Mesenchymal stem cell (in vitro differentiated cells and primary cell): ENCODE measurements around the gene LHFPL2.

Experiments
- DNase-seq: peaks from one replicate; pipeline ENCODE4 v3.0.0-alpha.2; 2013
- H2AFZ ChIP-seq: one replicate; pipeline ENCODE4 v1.6.1; 2013; ENCODE audit warnings: low read depth, mild to moderate bottlenecking, control low read depth, inconsistent platforms, low read length, moderate library complexity
- H2AK5ac ChIP-seq: 2 replicates; pipeline ENCODE4 v1.6.1; 2013; ENCODE audit warnings: low read length, moderate library complexity, mild to moderate bottlenecking, inconsistent platforms; ENCODE audit not compliant: severe bottlenecking
- H2BK120ac ChIP-seq: one replicate; pipeline ENCODE4 v1.6.1; 2013; ENCODE audit warnings: low read depth, mild to moderate bottlenecking, inconsistent platforms, low read length, moderate library complexity
- H2BK12ac ChIP-seq, 2 experiments: one replicate each; pipeline ENCODE4 v1.6.1; 2013; ENCODE audit warnings: inconsistent platforms in 2 of 2, low read length in 2 of 2, mild to moderate bottlenecking in 2 of 2, moderate library complexity in 2 of 2, control low read depth in 1 of 2
- H2BK15ac ChIP-seq: one replicate; pipeline ENCODE4 v1.6.1; 2013; ENCODE audit warnings: mild to moderate bottlenecking, low read depth, inconsistent platforms; ENCODE audit not compliant: poor library complexity, severe bottlenecking
- H2BK5ac ChIP-seq: 2 replicates; pipeline ENCODE4 v1.6.1; 2013; ENCODE audit warnings: low read depth, mild to moderate bottlenecking, low read length, control low read depth, inconsistent platforms; ENCODE audit not compliant: poor library complexity, severe bottlenecking
- H3K14ac ChIP-seq, 2 experiments: one replicate each; pipeline ENCODE4 v1.6.1; 2013; ENCODE audit warnings: inconsistent platforms in 2 of 2, low read length in 2 of 2, control low read depth in 1 of 2, mild to moderate bottlenecking in 1 of 2, moderate library complexity in 1 of 2
- H3K18ac ChIP-seq, 2 experiments: one replicate each; pipeline ENCODE4 v1.6.1; 2013; ENCODE audit warnings: inconsistent platforms in 2 of 2, low read length in 2 of 2, control low read depth in 1 of 2, low read depth in 1 of 2, mild to moderate bottlenecking in 1 of 2
- H3K23ac ChIP-seq, 2 experiments: one replicate each; pipeline ENCODE4 v1.6.1; 2013; ENCODE audit warnings: inconsistent platforms in 2 of 2, low read length in 2 of 2, mild to moderate bottlenecking in 2 of 2, moderate library complexity in 2 of 2, control low read depth in 1 of 2
- H3K27ac ChIP-seq: 2 replicates; pipeline ENCODE4 v1.5.1; 2013; ENCODE audit warnings: mild to moderate bottlenecking, moderate library complexity, low read length, control low read depth, inconsistent platforms; ENCODE audit not compliant: poor library complexity, severe bottlenecking
- H3K27me3 ChIP-seq, 2 experiments: 2 replicates each; pipeline versions ENCODE4 v1.6.1 to v1.7.0; 2013; ENCODE audit warnings: low read length in 2 of 2, mild to moderate bottlenecking in 2 of 2, moderate library complexity in 2 of 2, control low read depth in 1 of 2, inconsistent platforms in 1 of 2; ENCODE audit not compliant: control insufficient read depth in 1 of 2, insufficient read depth in 1 of 2
- H3K36me3 ChIP-seq, 2 experiments: 2 replicates each; pipeline versions ENCODE4 v1.6.1 to v1.7.0; 2013; ENCODE audit warnings: low read length in 2 of 2, control low read depth in 1 of 2, inconsistent platforms in 1 of 2, low read depth in 1 of 2, mild to moderate bottlenecking in 1 of 2; ENCODE audit not compliant: insufficient read depth in 2 of 2, control insufficient read depth in 1 of 2
- H3K4ac ChIP-seq, 2 experiments: one replicate each; pipeline ENCODE4 v1.6.1; 2013; ENCODE audit warnings: inconsistent platforms in 2 of 2, low read length in 2 of 2, mild to moderate bottlenecking in 2 of 2, moderate library complexity in 2 of 2, control low read depth in 1 of 2, low read depth in 1 of 2
- H3K4me1 ChIP-seq: 2 replicates; pipeline ENCODE4 v1.6.1; 2013; ENCODE audit warnings: low read depth, low read length, control low read depth; ENCODE audit not compliant: control insufficient read depth, insufficient read depth
- H3K4me2 ChIP-seq: 2 replicates; pipeline ENCODE4 v1.6.1; 2013; ENCODE audit warnings: low read length, mild to moderate bottlenecking, inconsistent platforms; ENCODE audit not compliant: poor library complexity, severe bottlenecking
- H3K4me3 ChIP-seq, 2 experiments: 2 replicates each; pipeline versions ENCODE4 v1.5.1 to v1.7.0; 2013; ENCODE audit warnings: low read length in 2 of 2, mild to moderate bottlenecking in 2 of 2, control low read depth in 1 of 2, low read depth in 1 of 2; ENCODE audit not compliant: insufficient read depth in 1 of 2
- H3K79me1 ChIP-seq: replicated peaks from 2 replicates; pipeline ENCODE4 v1.6.1; 2013; ENCODE audit warnings: mild to moderate bottlenecking, control low read depth, low read length, inconsistent platforms; ENCODE audit not compliant: poor library complexity, severe bottlenecking
- H3K9ac ChIP-seq: 2 replicates; pipeline ENCODE4 v1.7.0; 2013; ENCODE audit warnings: mild to moderate bottlenecking, low read length, moderate library complexity
- H3K9me3 ChIP-seq: 2 replicates; pipeline ENCODE4 v1.7.0; 2013; ENCODE audit warnings: mild to moderate bottlenecking, low read length; ENCODE audit not compliant: control insufficient read depth
- H4K8ac ChIP-seq: one replicate; pipeline ENCODE4 v1.6.1; 2013; ENCODE audit warnings: inconsistent platforms, mild to moderate bottlenecking, low read length, moderate library complexity
- H4K91ac ChIP-seq: one replicate; pipeline ENCODE4 v1.6.1; 2013; ENCODE audit warnings: mild to moderate bottlenecking, low read length, inconsistent platforms
- WGBS: methylation state at CpG from one replicate; pipeline ENCODE4 v1.1.7; 2013; ENCODE audit warnings: mixed read lengths; 5-methylcytosine and 5-hydroxymethylcytosine counted together

Gene LHFPL2

GRCh38 chr5:78560000-78560855 is 88.3 kb downstream of the LHFPL2 start:
- no peak for DNase-seq
- H3K9ac ChIP-seq: no peak overlapping the region
- H3K4me2 ChIP-seq: no peak overlapping the region

GRCh38 chr5:78557601-78558000 is 91.0 kb downstream of the LHFPL2 start:
- no peak overlapping the region for H2BK15ac ChIP-seq
- H3K4me1 ChIP-seq: no peaks in the 10 kb centered on the region
- no peak overlapping the region for H3K4me2 ChIP-seq
- H3K27ac ChIP-seq: no peak overlapping the region
- H2BK120ac ChIP-seq: no peak overlapping the region
- H3K4me3 ChIP-seq: no peak overlapping the region
- H4K8ac ChIP-seq: no peak overlapping the region
- H3K9me3 ChIP-seq: no peaks in the 10 kb centered on the region
- no peak for DNase-seq
- H3K4ac ChIP-seq: no peak overlapping the region
- H2BK5ac ChIP-seq: no peak overlapping the region
- no peak overlapping the region for H2AK5ac ChIP-seq
- H3K23ac ChIP-seq: no peak overlapping the region
- H3K79me1 ChIP-seq: peaks cover 16% of the 10 kb centered on the region
- no peaks in the 10 kb centered on the region for H3K27me3 ChIP-seq
- H3K14ac ChIP-seq: no peak overlapping the region
- 94% methylated on average over 4 of the region's 5 CpGs for WGBS
- H2BK12ac ChIP-seq: no peak overlapping the region
- H2AFZ ChIP-seq: no peak overlapping the region
- no peak overlapping the region for H4K91ac ChIP-seq
- H3K18ac ChIP-seq: no peak overlapping the region
- peaks cover 0 to 30% of the 10 kb centered on the region in 2 experiments for H3K36me3 ChIP-seq
- H3K9ac ChIP-seq: no peak overlapping the region

More at GRCh38 chr5:78560000-78560855, 88.3 kb downstream of the LHFPL2 start:
- Histone ChIP-seq H4K91ac (no peak overlapping the region), H3K18ac (no peak overlapping the region), H3K4me3 (no peak overlapping the region), H3K27ac (no peak overlapping the region), H3K79me1 (peaks cover 16% of the 10 kb centered on the region), H2AFZ (no peak overlapping the region), H3K4me1 (no peaks in the 10 kb centered on the region), H3K9me3 (no peaks in the 10 kb centered on the region), H3K27me3 (no peaks in the 10 kb centered on the region), H2BK12ac (no peak overlapping the region), H2AK5ac (no peak overlapping the region), H2BK120ac (no peak overlapping the region), H3K36me3 (peaks cover 0 to 38% of the 10 kb centered on the region in 2 experiments), H4K8ac (no peak overlapping the region), H2BK5ac (no peak overlapping the region), H3K14ac (no peak overlapping the region), H3K23ac (no peak overlapping the region), H3K4ac (no peak overlapping the region), H2BK15ac (no peak overlapping the region)
- WGBS: 96% methylated on average over 6 of the region's 6 CpGs

- no peak overlapping the region for H2BK5ac ChIP-seq
- no peak overlapping the region for H4K91ac ChIP-seq
- no peaks in the 10 kb centered on the region for H3K4me1 ChIP-seq
- no peak overlapping the region for H2AFZ ChIP-seq
- no peak overlapping the region for H3K9ac ChIP-seq
- H3K18ac ChIP-seq: no peak overlapping the region
- H2BK15ac ChIP-seq: no peak overlapping the region
- no peak overlapping the region for H3K23ac ChIP-seq
- no peak overlapping the region for H3K4ac ChIP-seq
- no peak overlapping the region for H2BK120ac ChIP-seq
- peaks cover 0 to 22% of the 10 kb centered on the region in 2 experiments for H3K36me3 ChIP-seq
- DNase-seq: no peak
- no peaks in the 10 kb centered on the region for H3K9me3 ChIP-seq
- WGBS: no CpG with 5 or more reads among the region's 1 CpG
- H2AK5ac ChIP-seq: no peak overlapping the region
- H3K79me1 ChIP-seq: peaks cover 11% of the 10 kb centered on the region
- no peak overlapping the region for H4K8ac ChIP-seq
- no peak overlapping the region for H3K4me3 ChIP-seq
- H3K14ac ChIP-seq: no peak overlapping the region
- no peak overlapping the region for H3K4me2 ChIP-seq
- no peak overlapping the region for H3K27ac ChIP-seq
- no peaks in the 10 kb centered on the region for H3K27me3 ChIP-seq
- no peak overlapping the region for H2BK12ac ChIP-seq
Observed at GRCh38 chr5:78555870-78556269, 92.7 kb downstream of the LHFPL2 start.

- WGBS: 92% methylated on average over 2 of the region's 3 CpGs
Observed at GRCh38 chr5:78554670-78555069, 93.9 kb downstream of the LHFPL2 start.

More at GRCh38 chr5:78554670-78555069, 93.9 kb downstream of the LHFPL2 start:
- no peak overlapping the region for H3K27ac ChIP-seq
- no peaks in the 10 kb centered on the region for H3K4me1 ChIP-seq
- H3K18ac ChIP-seq: no peak overlapping the region
- H3K14ac ChIP-seq: no peak overlapping the region
- no peaks in the 10 kb centered on the region for H3K27me3 ChIP-seq
- no peak overlapping the region for H3K4me2 ChIP-seq
- H3K9me3 ChIP-seq: no peaks in the 10 kb centered on the region
- no peak for DNase-seq
- H4K8ac ChIP-seq: no peak overlapping the region
- H3K36me3 ChIP-seq: peaks cover 0 to 15% of the 10 kb centered on the region in 2 experiments
- H2BK5ac ChIP-seq: no peak overlapping the region
- no peak overlapping the region for H2AK5ac ChIP-seq
- H3K4ac ChIP-seq: no peak overlapping the region
- H2BK15ac ChIP-seq: no peak overlapping the region
- no peak overlapping the region for H3K4me3 ChIP-seq
- H3K9ac ChIP-seq: no peak overlapping the region
- no peak overlapping the region for H2BK12ac ChIP-seq
- H4K91ac ChIP-seq: no peak overlapping the region
- H3K23ac ChIP-seq: no peak overlapping the region
- no peak overlapping the region for H2BK120ac ChIP-seq
- peaks cover 9% of the 10 kb centered on the region for H3K79me1 ChIP-seq
- H2AFZ ChIP-seq: no peak overlapping the region
